Activated CD4-positive, alpha-beta T cell treated with anti-CD3 and anti-CD28 coated beads for 36 hours (primary cell): ENCODE data around the gene SCLT1. TPM values are rescaled to one million over a fixed set of nuclear protein-coding genes. Genes with fewer than 3 reads are reported as not detected.

Experiments
- ATAC-seq: fragments of 200-7000 bp; cut with Tn5 transposase; one replicate; pipeline ENCODE4 v1.10.0; 2021; ENCODE audit warnings: mild to moderate bottlenecking, moderate library complexity
- CTCF ChIA-PET: fragments of 350-600 bp; sonication (Branson Sonifier 250); formaldehyde crosslinking; loops from one replicate; lab custom pipeline; 2021; ENCODE audit warnings: antibody characterized with exemption; lab: Charles Lee
- POLR2A ChIA-PET: fragments of 350-600 bp; sonication (Branson Sonifier 250); formaldehyde crosslinking; loops from one replicate; lab custom pipeline; 2021; ENCODE audit warnings: antibody characterized with exemption, inconsistent platforms; lab: Charles Lee
- DNase-seq: peaks from one replicate; pipeline ENCODE4 v3.0.0-alpha.2; 2020
- H3K27ac Mint-ChIP-seq: one replicate; pipeline ENCODE4 v1.8.0; 2021; ENCODE audit warnings: mixed read lengths
- H3K27me3 Mint-ChIP-seq: one replicate; pipeline ENCODE4 v1.8.0; 2021; ENCODE audit warnings: mixed read lengths
- H3K36me3 Mint-ChIP-seq: one replicate; pipeline ENCODE4 v1.8.0; 2021; ENCODE audit warnings: low read depth, mixed read lengths
- H3K4me1 Mint-ChIP-seq: one replicate; pipeline ENCODE4 v1.8.0; 2021; ENCODE audit warnings: mixed read lengths
- H3K4me3 Mint-ChIP-seq: one replicate; pipeline ENCODE4 v1.8.0; 2021; ENCODE audit warnings: mild to moderate bottlenecking, moderate library complexity, mixed read lengths
- H3K9me3 Mint-ChIP-seq: one replicate; pipeline ENCODE4 v1.8.0; 2021; ENCODE audit warnings: low read depth, mixed read lengths
- intact Hi-C, 2 experiments: fragments of 100-400 bp; cut with DNase I in 1 of 2; cut with micrococcal nuclease in 1 of 2; formaldehyde crosslinking; loops; one replicate each; pipeline versions ENCODE4 v1.14.2 to v1.15.1; 2022 to 2024; cut with DNase I, micrococcal nuclease
- total RNA-seq, 2 experiments: library from RNA; stranded (reverse); gene quantifications; one replicate each; pipeline ENCODE4 v1.2.3, GENCODE V29; 2021

Gene SCLT1
- total RNA-seq, 2 experiments from 2014 or later: 18.7 to 19.3 TPM

DNA sequence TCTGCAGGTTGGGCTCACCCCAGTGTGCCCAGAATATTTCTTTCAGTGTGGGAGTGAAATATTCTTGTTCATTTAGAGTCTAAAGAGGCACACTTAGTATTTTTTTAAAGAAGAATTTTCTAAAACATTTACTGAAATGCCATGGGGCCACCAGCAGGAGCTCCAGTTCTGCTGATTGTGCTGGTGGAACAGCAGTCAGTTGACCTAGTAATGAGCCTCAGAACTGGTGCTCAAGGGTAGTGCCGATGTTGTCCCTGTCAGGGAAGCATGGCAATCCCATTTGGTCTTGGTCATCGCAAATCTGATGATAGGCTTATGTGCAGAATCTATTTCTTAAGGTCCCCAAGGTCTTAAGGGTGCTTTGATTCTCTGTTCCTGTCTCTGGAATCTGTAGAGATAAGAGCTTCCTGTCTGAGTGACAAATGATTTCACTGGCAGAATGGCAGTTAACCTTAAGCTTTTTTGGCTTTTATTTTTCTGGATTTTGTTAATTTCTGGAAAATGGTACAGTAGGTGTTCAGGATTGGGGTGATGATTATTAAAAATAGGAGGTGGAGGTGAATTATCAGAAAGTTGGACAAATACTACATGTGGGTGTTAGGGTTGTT is 252.5 kb downstream of the SCLT1 start:
- CTCF ChIA-PET: no interaction called here
- ATAC-seq: peak; percentile 36
- intact Hi-C loops: no loop called here

DNA sequence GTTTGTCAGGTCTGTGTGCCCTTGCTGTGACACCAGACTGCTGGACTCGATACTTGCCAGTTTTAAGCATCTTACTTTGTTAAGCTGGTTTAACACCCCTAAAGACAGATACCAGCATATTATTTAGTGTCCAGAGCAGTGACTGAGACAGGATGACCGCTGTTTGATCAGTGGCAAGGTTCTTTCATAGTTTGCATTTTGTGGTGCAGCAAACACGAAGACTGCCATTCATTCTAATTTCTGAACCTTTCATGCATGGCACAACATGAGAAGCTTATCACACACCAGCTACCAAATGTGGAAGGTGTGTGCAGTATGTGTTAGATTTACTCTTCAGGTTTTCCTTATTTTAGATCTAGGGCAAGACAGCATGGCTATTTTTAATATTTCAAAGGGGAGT is 255.7 kb downstream of the SCLT1 start:
- no peaks in the 10 kb centered on the region for H3K27me3 Mint-ChIP-seq
- H3K4me3 Mint-ChIP-seq: no peak overlapping the region
- ChIA-PET CTCF (interaction anchor here (0.8 kb wide), 1 partner anchor 22 kb away, joined by 3 read pairs; no protein-coding TSS in a partner anchor), POLR2A (no interaction called here)
- DNase-seq: no peak
- H3K27ac Mint-ChIP-seq: peak overlapping the region; percentile 81
- H3K9me3 Mint-ChIP-seq: no peaks in the 10 kb centered on the region
- ATAC-seq: no peak
- H3K36me3 Mint-ChIP-seq: peaks cover 23% of the 10 kb centered on the region
- peaks cover 54% of the 10 kb centered on the region for H3K4me1 Mint-ChIP-seq
- intact Hi-C loops: no loop called here

More for the DNA sequence above, 252.5 kb downstream of the SCLT1 start:
- Mint-ChIP-seq H3K27ac (peak overlapping the region; percentile 75), H3K4me3 (no peak overlapping the region), H3K9me3 (no peaks in the 10 kb centered on the region), H3K4me1 (peaks cover 49% of the 10 kb centered on the region), H3K36me3 (peaks cover 33% of the 10 kb centered on the region), H3K27me3 (no peaks in the 10 kb centered on the region)
- POLR2A ChIA-PET: interaction anchor here (1.3 kb wide), 1 partner anchor 28 kb away, joined by 4 read pairs; no protein-coding TSS in a partner anchor
- DNase-seq: no peak

DNA sequence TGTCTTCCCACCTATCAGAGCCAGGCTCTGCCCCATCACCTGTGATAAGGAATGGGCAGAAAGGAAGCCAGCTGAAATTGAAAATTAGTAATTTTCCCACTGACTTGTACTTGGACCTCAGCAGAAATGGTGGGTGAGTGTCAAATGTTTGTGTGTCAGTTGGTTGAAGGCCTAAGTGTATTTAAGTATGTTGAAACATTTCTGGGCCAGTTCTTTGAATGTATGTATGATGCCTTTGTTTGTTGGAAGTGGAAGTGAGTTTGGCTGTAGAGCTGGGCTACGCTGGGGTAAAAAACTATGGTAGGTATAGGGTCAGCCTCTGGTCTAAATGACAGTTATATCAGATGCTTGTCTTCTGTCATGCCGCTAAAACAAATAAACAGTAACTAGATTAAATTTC is 256.1 kb downstream of the SCLT1 start:
- intact Hi-C loops: no loop called here
- Mint-ChIP-seq H3K36me3 (peaks cover 26% of the 10 kb centered on the region), H3K4me3 (no peak overlapping the region), H3K27me3 (no peaks in the 10 kb centered on the region), H3K27ac (peak overlapping the region; percentile 17), H3K9me3 (no peaks in the 10 kb centered on the region), H3K4me1 (peaks cover 55% of the 10 kb centered on the region)
- DNase-seq (no peak), ATAC-seq (no peak)
- CTCF ChIA-PET: interaction anchor here (0.8 kb wide), 1 partner anchor 23 kb away, joined by 3 read pairs; no protein-coding TSS in a partner anchor
- POLR2A ChIA-PET: interaction anchor here (1.1 kb wide), 1 partner anchor 25 kb away, joined by 4 read pairs; no protein-coding TSS in a partner anchor

- ATAC-seq (no peak), DNase-seq (no peak)
- intact Hi-C loops: no loop called here
- Mint-ChIP-seq H3K36me3 (peaks cover 21% of the 10 kb centered on the region), H3K27ac (no peak overlapping the region), H3K27me3 (no peaks in the 10 kb centered on the region), H3K4me3 (no peak overlapping the region), H3K4me1 (peaks cover 54% of the 10 kb centered on the region), H3K9me3 (no peaks in the 10 kb centered on the region)
- CTCF ChIA-PET: interaction anchor here (2.0 kb wide), 1 partner anchor 11 kb away, joined by 4 read pairs; no protein-coding TSS in a partner anchor
- POLR2A ChIA-PET: no interaction called here
Measured at GRCh38 chr4:128835498-128836222, 257.7 kb downstream of the SCLT1 start.

Other genes starting within 250 kb of the SCLT1 start
- 10 to 100 TPM; 14.8 to 16.9 TPM for gene C4orf33, start 2.6 kb upstream of the SCLT1 start, total RNA-seq